IMR-90 (cell line): ENCODE data around the gene GCLC. TPM values are rescaled to one million over a fixed set of nuclear protein-coding genes. Genes with fewer than 3 reads are reported as not detected.
A peak's percentile ranks its signal among the peaks of the same experiment; 100 is the strongest.

Experiments
- ATAC-seq: fragments of 200-7000 bp; cut with Tn5 transposase; 2 replicates; pipeline ENCODE4 v1.9.1; 2020; ENCODE audit warnings: low read depth, mild to moderate bottlenecking, moderate library complexity
- BruUV-seq: library from RNA; stranded (reverse); fragments of 400-500 nt; replicated peaks from 2 replicates; lab custom pipeline; 2021; lab: Mats Ljungman, UMichigan
- CTCF ChIA-PET: fragments of 300-600 bp; formaldehyde crosslinking; extraction: SDS; loops from one replicate; lab custom pipeline; 2021; ENCODE audit warnings: antibody characterized with exemption; lab: Yijun Ruan, JAX
- POLR2A ChIA-PET: fragments of 300-600 bp; sonication (Branson Sonifier 250); formaldehyde crosslinking; loops from one replicate; lab custom pipeline; 2022; ENCODE audit warnings: antibody characterized with exemption; ENCODE audit not compliant: unreplicated experiment; lab: Charles Lee
- DNase-seq: peaks from one replicate; pipeline ENCODE4 v3.0.0; 2013
- H2AFZ ChIP-seq: replicated peaks from 2 replicates; pipeline ENCODE3; 2013; ENCODE audit warnings: low read length, mild to moderate bottlenecking; ENCODE audit not compliant: poor library complexity
- H2AK5ac ChIP-seq: 2 replicates; pipeline ENCODE4 v1.6.1; 2013; ENCODE audit warnings: low read depth, low read length, inconsistent platforms
- H2AK9ac ChIP-seq: replicated peaks from 2 replicates; pipeline ENCODE3; 2013; ENCODE audit warnings: mild to moderate bottlenecking, low read depth, low read length, moderate library complexity; ENCODE audit not compliant: poor library complexity
- H2BK120ac ChIP-seq: 2 replicates; pipeline ENCODE4 v1.6.1; 2013; ENCODE audit warnings: low read depth, low read length, inconsistent platforms
- H2BK15ac ChIP-seq: 3 replicates; pipeline ENCODE4 v1.6.1; 2013; ENCODE audit warnings: low read depth, low read length, inconsistent platforms
- H2BK20ac ChIP-seq: 2 replicates; pipeline ENCODE4 v1.6.1; 2013; ENCODE audit warnings: low read depth, mild to moderate bottlenecking, inconsistent platforms, low read length, moderate library complexity
- H2BK5ac ChIP-seq: 2 replicates; pipeline ENCODE4 v1.6.1; 2013; ENCODE audit warnings: mild to moderate bottlenecking, low read depth, low read length, inconsistent platforms; ENCODE audit not compliant: poor library complexity, severe bottlenecking
- H3K14ac ChIP-seq: replicated peaks from 2 replicates; pipeline ENCODE4 v1.6.1; 2013; ENCODE audit warnings: low read depth, low read length, inconsistent platforms
- H3K18ac ChIP-seq: 2 replicates; pipeline ENCODE4 v1.6.1; 2013; ENCODE audit warnings: low read depth, low read length, control low read depth
- H3K23ac ChIP-seq: 2 replicates; pipeline ENCODE4 v1.6.1; 2013; ENCODE audit warnings: low read depth, low read length, inconsistent platforms
- H3K27ac ChIP-seq: 2 replicates; pipeline ENCODE4 v1.5.1; 2013; ENCODE audit warnings: mild to moderate bottlenecking, control low read depth, low read length; ENCODE audit not compliant: insufficient read depth
- H3K27me3 ChIP-seq: 2 replicates; pipeline ENCODE4 v1.6.1; 2013; ENCODE audit warnings: low read length; ENCODE audit not compliant: control insufficient read depth, insufficient read depth
- H3K36me3 ChIP-seq: 2 replicates; pipeline ENCODE4 v1.6.1; 2013; ENCODE audit warnings: low read length, mixed read lengths; ENCODE audit not compliant: control insufficient read depth, insufficient read depth
- H3K4ac ChIP-seq: 2 replicates; pipeline ENCODE4 v1.6.1; 2013; ENCODE audit warnings: low read depth, low read length, inconsistent platforms
- H3K4me1 ChIP-seq: 2 replicates; pipeline ENCODE4 v1.6.1; 2013; ENCODE audit warnings: low read length, mixed read lengths; ENCODE audit not compliant: control insufficient read depth, insufficient read depth
- H3K4me2 ChIP-seq: 2 replicates; pipeline ENCODE4 v1.6.1; 2013; ENCODE audit warnings: low read depth, mild to moderate bottlenecking, control low read depth, low read length, moderate library complexity
- H3K4me3 ChIP-seq: 2 replicates; pipeline ENCODE4 v1.5.1; 2013; ENCODE audit warnings: low read depth, mild to moderate bottlenecking, control low read depth, low read length, moderate library complexity; ENCODE audit not compliant: insufficient read depth
- H3K56ac ChIP-seq: 2 replicates; pipeline ENCODE4 v1.6.1; 2013; ENCODE audit warnings: low read length, inconsistent platforms; ENCODE audit not compliant: insufficient read depth; ENCODE audit errors: extremely low read depth
- H3K79me1 ChIP-seq, 2 experiments: 2 replicates each; pipeline ENCODE4 v1.6.1; 2013; ENCODE audit warnings: low read length in 2 of 2, inconsistent platforms in 1 of 2, low read depth in 1 of 2
- H3K9ac ChIP-seq: 2 replicates; pipeline ENCODE4 v1.6.1; 2013; ENCODE audit warnings: low read depth, low read length, control low read depth
- H3K9me1 ChIP-seq: 2 replicates; pipeline ENCODE4 v1.6.1; 2013; ENCODE audit warnings: low read length, inconsistent platforms; ENCODE audit not compliant: insufficient read depth
- H3K9me3 ChIP-seq: 2 replicates; pipeline ENCODE4 v1.6.1; 2013; ENCODE audit warnings: low read length; ENCODE audit not compliant: control insufficient read depth, insufficient read depth
- H4K20me1 ChIP-seq: 2 replicates; pipeline ENCODE4 v1.6.1; 2013; ENCODE audit warnings: low read length, inconsistent platforms; ENCODE audit not compliant: insufficient read depth
- H4K5ac ChIP-seq: 2 replicates; pipeline ENCODE4 v1.6.1; 2013; ENCODE audit warnings: mild to moderate bottlenecking, low read depth, low read length, control low read depth
- H4K8ac ChIP-seq, 2 experiments: 2 replicates each; pipeline ENCODE4 v1.6.1; 2013; ENCODE audit warnings: low read depth in 2 of 2, low read length in 2 of 2, control low read depth in 1 of 2, inconsistent platforms in 1 of 2
- H4K91ac ChIP-seq: 2 replicates; pipeline ENCODE4 v1.6.1; 2013; ENCODE audit warnings: low read depth, low read length, inconsistent platforms; ENCODE audit not compliant: insufficient read depth
- BHLHE40 ChIP-seq: fragments of 150-350 bp; IDR thresholded peaks from 2 replicates; pipeline ENCODE4 v1.6.1; 2016; ENCODE audit warnings: mild to moderate bottlenecking, low read depth, low read length
- CEBPB ChIP-seq: IDR thresholded peaks from 2 replicates; pipeline ENCODE4 v1.6.1; 2012; ENCODE audit warnings: low read depth, low read length, improper control_type of control experiment
- CHD1 ChIP-seq: IDR thresholded peaks from 2 replicates; pipeline ENCODE4 v1.6.1; 2012; ENCODE audit warnings: low read depth, low read length, improper control_type of control experiment
- FOS ChIP-seq: fragments of 150-350 bp; IDR thresholded peaks from 2 replicates; pipeline ENCODE4 v1.6.1; 2016; ENCODE audit warnings: low read depth, low read length
- MAFK ChIP-seq: IDR thresholded peaks from 2 replicates; pipeline ENCODE4 v1.6.1; 2012; ENCODE audit warnings: low read depth, low read length, improper control_type of control experiment
- MAZ ChIP-seq: IDR thresholded peaks from 2 replicates; pipeline ENCODE4 v1.6.1; 2012; ENCODE audit warnings: low read depth, mild to moderate bottlenecking, low read length, improper control_type of control experiment, moderate library complexity, borderline replicate concordance
- MXI1 ChIP-seq: IDR thresholded peaks from 2 replicates; pipeline ENCODE4 v1.6.1; 2012; ENCODE audit warnings: low read depth, mild to moderate bottlenecking, low read length, moderate library complexity, borderline replicate concordance
- NFE2L2 ChIP-seq: fragments of 150-350 bp; IDR thresholded peaks from 2 replicates; pipeline ENCODE4 v1.6.1; 2016; ENCODE audit warnings: low read depth, mild to moderate bottlenecking, low read length
- RCOR1 ChIP-seq: IDR thresholded peaks from 2 replicates; pipeline ENCODE4 v1.6.1; 2012; ENCODE audit warnings: mild to moderate bottlenecking, low read length, improper control_type of control experiment; ENCODE audit not compliant: insufficient replicate concordance
- RFX5 ChIP-seq: IDR thresholded peaks from 2 replicates; pipeline ENCODE4 v1.8.0; 2012; ENCODE audit warnings: low read depth, mild to moderate bottlenecking, low read length, moderate library complexity
- WGBS, 2 experiments: methylation state at CpG; one replicate each; pipeline versions ENCODE4 v1.1.5 to v1.1.7; 2013; ENCODE audit warnings: missing lambda C conversion rate in 2 of 2; ENCODE audit not compliant: insufficient read length in 1 of 2; ENCODE audit errors: extremely low coverage in 2 of 2; 5-methylcytosine and 5-hydroxymethylcytosine counted together
- dilution Hi-C: fragments of 300-500 bp; cut with HindIII; formaldehyde crosslinking; loops from one replicate; pipeline ENCODE4 v1.14.3; 2018; ENCODE audit warnings: low sequenced_read_pairs; ENCODE audit not compliant: unreplicated experiment
- in situ Hi-C: fragments of 300-500 bp; cut with MboI; formaldehyde crosslinking; loops from 3 replicates; pipeline ENCODE4 v1.14.3; 2019; ENCODE audit warnings: low sequenced_read_pairs, inconsistent platforms, mixed read lengths
- intact Hi-C: fragments of 100-400 bp; cut with micrococcal nuclease; formaldehyde crosslinking; loops from 2 replicates; pipeline ENCODE4 v1.10.0; 2022
- polyA plus RNA-seq, 3 experiments: library from polyadenylated mRNA; depleted of rRNA; stranded (reverse); fragments of >200 nt; gene quantifications; 2 replicates each; pipeline ENCODE4 v1.2.3, GENCODE V29; 2012; ENCODE audit warnings: low replicate concordance in 1 of 3
- total RNA-seq: library from RNA; depleted of rRNA; stranded (reverse); fragments of >200 nt; gene quantifications from 2 replicates; pipeline ENCODE4 v1.2.3, GENCODE V29; 2012
- TF ChIP-seq, protein P1 (sequence below): fragments of 150-350 bp; IDR thresholded peaks from 2 replicates; pipeline ENCODE4 v1.6.1; 2017; ENCODE audit warnings: mild to moderate bottlenecking, antibody characterized with exemption, low read length, low read depth
- TF ChIP-seq, protein P2 (sequence below): fragments of 150-350 bp; IDR thresholded peaks from 2 replicates; pipeline ENCODE4 v1.6.1; 2016; ENCODE audit warnings: low read depth, mild to moderate bottlenecking, low read length, moderate library complexity, borderline replicate concordance
- TF ChIP-seq, protein P3 (sequence below): conservative IDR thresholded peaks from 2 replicates; pipeline ENCODE4 v1.5.1; 2012; ENCODE audit warnings: mild to moderate bottlenecking, low read depth, low read length, improper control_type of control experiment

GCLC gene
- total and polyA plus RNA-seq, 2 of the 4 experiments (the other 2 are of a cell fraction): 14.2 to 24.2 TPM

DNA sequence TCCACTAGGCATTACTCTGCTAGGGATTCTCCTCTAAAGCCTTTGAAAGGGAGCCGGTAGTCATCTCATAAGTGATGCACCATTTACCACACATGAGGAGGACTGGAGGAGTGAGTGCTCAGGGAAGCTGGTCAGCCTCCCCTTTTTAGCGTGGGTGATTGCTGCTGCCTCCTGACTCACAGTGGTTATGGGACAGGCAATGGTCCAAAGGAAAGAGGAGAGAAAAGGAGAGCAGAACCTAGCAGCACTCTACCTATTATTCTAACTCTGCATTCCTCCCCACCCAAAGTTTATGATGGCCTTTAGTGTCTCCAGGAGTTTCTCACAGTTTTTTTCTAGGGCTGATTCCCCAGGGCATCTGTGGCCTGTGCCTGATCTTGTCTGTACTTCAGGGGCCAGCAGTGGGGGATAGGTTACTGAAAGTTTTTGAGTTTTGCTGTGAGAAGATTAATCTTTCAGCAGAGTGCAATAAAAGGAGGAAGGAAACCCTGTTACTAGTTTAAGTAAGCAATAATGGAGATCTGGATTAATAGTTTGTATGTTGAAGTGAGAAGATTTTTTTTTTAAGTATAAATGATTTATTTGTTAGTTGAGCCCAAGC is 36.4 kb upstream of the GCLC start:
- Histone ChIP-seq H3K4me2 (no peak overlapping the region), H2BK120ac (no peak overlapping the region), H2BK20ac (no peak overlapping the region), H3K36me3 (no peaks in the 10 kb centered on the region), H3K4me3 (no peak overlapping the region), H3K4ac (peak overlapping the region; percentile 11; the same call in 1 of the 2 replicates), H2BK5ac (no peak overlapping the region), H3K9me3 (no peaks in the 10 kb centered on the region), H4K8ac (no peak overlapping the region), H3K23ac (no peak overlapping the region), H2AK9ac (no peak overlapping the region), H2AK5ac (0 out of 2 replicates have a peak overlapping the region, but pooled peaks have one; percentile 18), H4K5ac (no peak overlapping the region), H3K27ac (no peak overlapping the region), H3K56ac (no peak overlapping the region), H3K9ac (no peak overlapping the region), H3K27me3 (no peaks in the 10 kb centered on the region), H2AFZ (peak overlapping the region; percentile 70), H3K18ac (no peak overlapping the region), H2BK15ac (no peak overlapping the region; the same call in 2 of the 3 replicates), H3K9me1 (peaks cover 3% of the 10 kb centered on the region; the same call in 1 of the 2 replicates), H3K14ac (no peak overlapping the region), H4K20me1 (no peaks in the 10 kb centered on the region), H4K91ac (no peak overlapping the region), H3K79me1 (no peaks in the 10 kb centered on the region), H3K4me1 (peaks cover 5% of the 10 kb centered on the region)
- in situ Hi-C loops (no loop called here), dilution Hi-C loops (no loop called here), intact Hi-C loops (no loop called here)
- TF ChIP-seq, protein P1, sequence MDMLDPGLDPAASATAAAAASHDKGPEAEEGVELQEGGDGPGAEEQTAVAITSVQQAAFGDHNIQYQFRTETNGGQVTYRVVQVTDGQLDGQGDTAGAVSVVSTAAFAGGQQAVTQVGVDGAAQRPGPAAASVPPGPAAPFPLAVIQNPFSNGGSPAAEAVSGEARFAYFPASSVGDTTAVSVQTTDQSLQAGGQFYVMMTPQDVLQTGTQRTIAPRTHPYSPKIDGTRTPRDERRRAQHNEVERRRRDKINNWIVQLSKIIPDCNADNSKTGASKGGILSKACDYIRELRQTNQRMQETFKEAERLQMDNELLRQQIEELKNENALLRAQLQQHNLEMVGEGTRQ: no peak
- TF ChIP-seq FOS (no peak), MAZ (no peak), RFX5 (no peak), BHLHE40 (no peak), MAFK (no peak), RCOR1 (no peak), NFE2L2 (no peak), CEBPB (no peak), CHD1 (no peak), MXI1 (no peak)
- TF ChIP-seq, protein P2, sequence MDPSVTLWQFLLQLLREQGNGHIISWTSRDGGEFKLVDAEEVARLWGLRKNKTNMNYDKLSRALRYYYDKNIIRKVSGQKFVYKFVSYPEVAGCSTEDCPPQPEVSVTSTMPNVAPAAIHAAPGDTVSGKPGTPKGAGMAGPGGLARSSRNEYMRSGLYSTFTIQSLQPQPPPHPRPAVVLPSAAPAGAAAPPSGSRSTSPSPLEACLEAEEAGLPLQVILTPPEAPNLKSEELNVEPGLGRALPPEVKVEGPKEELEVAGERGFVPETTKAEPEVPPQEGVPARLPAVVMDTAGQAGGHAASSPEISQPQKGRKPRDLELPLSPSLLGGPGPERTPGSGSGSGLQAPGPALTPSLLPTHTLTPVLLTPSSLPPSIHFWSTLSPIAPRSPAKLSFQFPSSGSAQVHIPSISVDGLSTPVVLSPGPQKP: no peak
- TF ChIP-seq, protein P3, sequence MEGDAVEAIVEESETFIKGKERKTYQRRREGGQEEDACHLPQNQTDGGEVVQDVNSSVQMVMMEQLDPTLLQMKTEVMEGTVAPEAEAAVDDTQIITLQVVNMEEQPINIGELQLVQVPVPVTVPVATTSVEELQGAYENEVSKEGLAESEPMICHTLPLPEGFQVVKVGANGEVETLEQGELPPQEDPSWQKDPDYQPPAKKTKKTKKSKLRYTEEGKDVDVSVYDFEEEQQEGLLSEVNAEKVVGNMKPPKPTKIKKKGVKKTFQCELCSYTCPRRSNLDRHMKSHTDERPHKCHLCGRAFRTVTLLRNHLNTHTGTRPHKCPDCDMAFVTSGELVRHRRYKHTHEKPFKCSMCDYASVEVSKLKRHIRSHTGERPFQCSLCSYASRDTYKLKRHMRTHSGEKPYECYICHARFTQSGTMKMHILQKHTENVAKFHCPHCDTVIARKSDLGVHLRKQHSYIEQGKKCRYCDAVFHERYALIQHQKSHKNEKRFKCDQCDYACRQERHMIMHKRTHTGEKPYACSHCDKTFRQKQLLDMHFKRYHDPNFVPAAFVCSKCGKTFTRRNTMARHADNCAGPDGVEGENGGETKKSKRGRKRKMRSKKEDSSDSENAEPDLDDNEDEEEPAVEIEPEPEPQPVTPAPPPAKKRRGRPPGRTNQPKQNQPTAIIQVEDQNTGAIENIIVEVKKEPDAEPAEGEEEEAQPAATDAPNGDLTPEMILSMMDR: no peak
- ChIA-PET CTCF (no interaction called here), POLR2A (no interaction called here)
- BruUV-seq: no TSS peak
- WGBS, 2 experiments: no CpG with 5 or more reads among the region's 2 CpGs
- DNase-seq (peak; percentile 74), ATAC-seq (peak; percentile 68)
